Aorta (tissue), 5 donors: ENCODE results near the gene PAPOLB. TPM values are rescaled to one million over a fixed set of nuclear protein-coding genes. Genes with fewer than 3 reads are reported as not detected.

ENCODE experiments used
- ATAC-seq: fragments of 200-7000 bp; cut with Tn5 transposase; one replicate; pipeline ENCODE4 v1.9.1; 2022; ENCODE audit warnings: moderate library complexity; ENCODE audit not compliant: low FRiP score
- DNase-seq, 2 donors: peaks; one replicate each; pipeline ENCODE4 v3.0.0-alpha.2; 2020
- H3K27ac ChIP-seq, 2 donors: one replicate each; pipeline ENCODE4 v1.5.1; 2013; ENCODE audit warnings: low read length in 2 of 2, mild to moderate bottlenecking in 2 of 2, moderate library complexity in 2 of 2, control low read depth in 1 of 2, inconsistent platforms in 1 of 2, low read depth in 1 of 2
- H3K27me3 ChIP-seq, 2 donors: one replicate each; pipeline ENCODE4 v1.6.1; 2013; ENCODE audit warnings: control low read depth in 1 of 2, low read length in 1 of 2, mild to moderate bottlenecking in 1 of 2, moderate library complexity in 1 of 2; ENCODE audit not compliant: insufficient read depth in 2 of 2, control insufficient read depth in 1 of 2
- H3K36me3 ChIP-seq, 2 donors: one replicate each; pipeline ENCODE4 v1.6.1; 2013; ENCODE audit warnings: control low read depth in 1 of 2, low read length in 1 of 2, mild to moderate bottlenecking in 1 of 2; ENCODE audit not compliant: insufficient read depth in 2 of 2, control insufficient read depth in 1 of 2
- H3K4me1 ChIP-seq, 2 donors: one replicate each; pipeline ENCODE4 v1.6.1; 2013; ENCODE audit warnings: low read length in 2 of 2, control low read depth in 1 of 2, mild to moderate bottlenecking in 1 of 2, moderate library complexity in 1 of 2; ENCODE audit not compliant: insufficient read depth in 2 of 2, control insufficient read depth in 1 of 2
- H3K4me3 ChIP-seq, 2 donors: one replicate each; pipeline ENCODE4 v1.5.1; 2013; ENCODE audit warnings: low read length in 2 of 2, control low read depth in 1 of 2, mild to moderate bottlenecking in 1 of 2
- H3K9me3 ChIP-seq: one replicate; pipeline ENCODE4 v1.6.1; 2013; ENCODE audit warnings: mild to moderate bottlenecking, low read length; ENCODE audit not compliant: control insufficient read depth
- WGBS, 2 donors: extraction: QIAGEN DNeasy Blood & Tissue Kit; methylation state at CpG; one replicate each; pipeline ENCODE4 v1.1.7; 2013; 5-methylcytosine and 5-hydroxymethylcytosine counted together
- intact Hi-C, 2 donors: fragments of 100-400 bp; cut with DNase I; formaldehyde crosslinking; loops; one replicate each; pipeline versions ENCODE4 v1.14.2 to v1.15.0; 2022
- polyA plus RNA-seq, 2 donors: library from polyadenylated mRNA; stranded (reverse); fragments of 200-250 nt; gene quantifications; one replicate each; pipeline ENCODE4 v1.2.3, GENCODE V29; 2013
- total RNA-seq, 2 donors: library from RNA; stranded (reverse); fragmentation: NEBNext Ultra II Directional; extraction: Animal tissue kit (Norgen Biotek cat#: 25700); gene quantifications; one replicate each; pipeline ENCODE4 v1.2.1, GENCODE V29; 2021
- donor health status: healthy with polysubstance abuse.
- donor health status: Bipolar disorder and iron deficiency.
- donor health status: DM: no; HTN: no; CAD: no.
- donor health status: DM: no; HTN: no; CAD: no.
- donor health status: DM: yes; HTN: yes; CAD: no.

The PAPOLB gene
- total and polyA plus RNA-seq, 4 donors = 0.25 to 0.54 (median 0.26) TPM; not detected in 1

- Histone ChIP-seq H3K27ac (no peak overlapping the region), H3K4me3 (no peak overlapping the region), H3K36me3 (no peaks in the 10 kb centered on the region), H3K4me1 (no peaks in the 10 kb centered on the region), H3K27me3 (no peaks in the 10 kb centered on the region), H3K9me3 (no peaks in the 10 kb centered on the region)
- intact Hi-C loops = no loop called here
- ATAC-seq (no peak), DNase-seq (peak in 1 of 2 donors; percentile 38)
- WGBS, 2 donors = 85 to 86% methylated on average over 14 of the region's 14 CpGs
Observed at GRCh38 chr7:4823441-4824119, 38.2 kb downstream of the PAPOLB start.

- no peak overlapping the region for H3K27ac ChIP-seq
- H3K27me3 ChIP-seq = no peaks in the 10 kb centered on the region
- ATAC-seq = no peak
Observed at GRCh38 chr7:4822677-4823076, 39.2 kb downstream of the PAPOLB start.

DNA sequence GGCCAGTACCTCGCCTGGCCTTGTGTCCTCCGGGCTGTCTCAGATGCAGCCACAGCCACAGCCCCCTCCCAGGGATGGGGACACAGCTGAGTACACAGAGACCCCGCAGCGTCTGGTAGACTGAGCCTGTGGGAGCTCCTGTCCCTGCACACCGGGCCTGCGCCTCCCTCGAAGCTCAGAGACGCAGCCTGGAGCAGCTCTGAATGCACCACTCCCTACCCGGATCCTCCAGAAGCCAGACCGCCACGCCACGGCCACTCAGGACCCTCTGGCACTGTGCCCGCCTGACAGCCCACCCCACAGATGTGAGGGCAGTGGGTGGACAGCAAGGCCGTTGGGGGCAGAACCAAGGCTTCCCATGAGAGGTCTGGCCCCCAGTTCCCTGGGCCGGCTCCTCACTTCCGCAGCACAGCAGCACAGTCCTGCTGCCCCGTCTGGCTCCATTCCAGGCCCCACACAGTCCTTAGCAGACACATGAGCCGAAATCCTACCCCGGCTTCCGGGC, 40.8 kb downstream of the PAPOLB start:
- Histone ChIP-seq H3K4me1 (no peaks in the 10 kb centered on the region), H3K27ac (no peak overlapping the region), H3K9me3 (no peaks in the 10 kb centered on the region), H3K4me3 (no peak overlapping the region), H3K27me3 (no peaks in the 10 kb centered on the region), H3K36me3 (no peaks in the 10 kb centered on the region)
- no peak for DNase-seq
- ATAC-seq = no peak
- 90 to 92% methylated on average over 20 of the region's 20 CpGs for WGBS, 2 donors
- intact Hi-C loops = no loop called here

More at GRCh38 chr7:4822677-4823076, 39.2 kb downstream of the PAPOLB start:
- no peaks in the 10 kb centered on the region for H3K9me3 ChIP-seq
- H3K4me3 ChIP-seq = no peak overlapping the region
- 94 to 96% methylated on average over 9 of the region's 9 CpGs for WGBS, 2 donors
- no peaks in the 10 kb centered on the region for H3K36me3 ChIP-seq
- DNase-seq = no peak
- no peaks in the 10 kb centered on the region for H3K4me1 ChIP-seq
- intact Hi-C loops = no loop called here

DNA sequence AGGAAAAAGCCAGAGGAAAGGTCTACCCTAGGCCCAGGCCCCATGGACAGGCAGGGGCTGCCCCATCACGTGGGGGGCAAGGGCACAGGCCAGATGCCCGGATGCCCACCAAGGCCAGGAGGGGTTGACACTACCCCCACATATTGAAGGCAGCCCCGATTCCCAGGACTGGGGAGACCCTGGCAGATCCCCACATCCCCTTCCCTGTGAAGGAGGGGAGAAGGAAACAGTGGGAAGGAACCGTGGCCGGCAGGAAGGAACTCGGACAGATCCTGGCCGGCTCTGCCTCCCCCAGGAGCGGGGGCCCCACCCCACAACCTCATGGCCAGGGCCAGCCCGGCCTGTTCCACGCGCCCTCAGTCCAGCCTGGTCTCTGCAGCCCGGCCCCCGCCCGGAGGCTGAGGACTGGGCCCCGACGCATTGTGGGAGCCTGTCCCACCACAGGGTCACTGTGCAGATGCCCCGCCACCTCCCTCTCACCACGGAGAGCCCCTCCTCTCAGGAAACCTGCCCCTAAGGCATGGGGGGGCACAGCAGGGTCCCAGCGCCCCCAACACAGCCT, 41.3 kb downstream of the PAPOLB start:
- 86 to 90% methylated on average over 14 to 19 of the region's 19 CpGs for WGBS, 2 donors
- no peak for ATAC-seq

GRCh38 chr7:4819560-4820404, 42.0 kb downstream of the PAPOLB start:
- no peaks in the 10 kb centered on the region for H3K27me3 ChIP-seq
- ATAC-seq (peak; percentile 51), DNase-seq (peak in 1 of 2 donors; percentile 51)
- intact Hi-C loops = no loop called here
- H3K9me3 ChIP-seq = no peaks in the 10 kb centered on the region
- no peaks in the 10 kb centered on the region for H3K4me1 ChIP-seq
- H3K36me3 ChIP-seq = no peaks in the 10 kb centered on the region
- H3K27ac ChIP-seq = no peak overlapping the region
- H3K4me3 ChIP-seq = no peak overlapping the region
- 6 to 14% methylated on average over 38 to 39 of the region's 39 CpGs for WGBS, 2 donors

More for the DNA sequence above, 41.3 kb downstream of the PAPOLB start:
- intact Hi-C loops = no loop called here
- no peaks in the 10 kb centered on the region for H3K36me3 ChIP-seq
- no peak overlapping the region for H3K4me3 ChIP-seq
- H3K4me1 ChIP-seq = no peaks in the 10 kb centered on the region
- H3K9me3 ChIP-seq = no peaks in the 10 kb centered on the region
- DNase-seq = no peak
- no peak overlapping the region for H3K27ac ChIP-seq
- H3K27me3 ChIP-seq = no peaks in the 10 kb centered on the region

DNA sequence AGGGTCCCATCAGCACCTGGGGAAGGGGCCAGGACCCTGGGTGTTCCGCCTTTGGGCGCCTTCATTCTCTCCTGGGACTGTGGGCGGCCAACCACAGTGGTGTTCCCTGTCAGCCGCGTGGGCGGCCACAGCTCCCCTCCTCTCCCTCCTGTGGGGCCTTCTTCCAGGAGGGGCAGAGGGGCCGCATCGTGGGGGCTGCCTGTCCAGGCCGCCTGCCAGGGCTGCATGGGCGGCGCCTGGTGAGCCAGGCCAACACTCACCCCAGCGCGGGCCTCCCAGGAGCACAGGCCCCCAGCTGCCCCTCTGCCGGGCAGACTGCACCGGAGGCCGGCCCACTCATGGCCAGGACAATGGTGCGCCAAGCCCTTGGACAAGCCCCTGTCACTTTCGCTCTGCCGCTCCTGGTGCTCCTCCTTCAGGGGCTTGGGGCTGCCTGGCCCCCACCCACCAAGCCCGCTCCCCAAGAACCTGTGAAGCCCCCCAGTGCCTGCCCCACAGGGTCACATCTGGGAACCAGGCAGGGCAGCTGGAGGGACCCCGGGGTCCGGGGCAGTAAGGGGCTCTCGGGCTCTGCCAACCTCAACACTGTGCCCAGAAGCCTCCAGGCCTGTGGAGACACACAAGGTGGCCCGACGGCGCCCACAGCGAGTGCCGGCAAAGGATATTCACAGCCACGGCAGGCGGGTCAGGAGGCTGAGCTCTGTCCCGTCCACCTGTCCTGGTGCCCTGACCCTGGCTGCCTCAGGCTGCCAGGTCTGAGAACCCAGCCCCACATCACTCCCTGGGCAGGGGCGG, 43.6 kb downstream of the PAPOLB start:
- H3K9me3 ChIP-seq = peaks cover 1% of the 10 kb centered on the region
- DNase-seq (no peak), ATAC-seq (no peak)
- WGBS, 2 donors = 82 to 89% methylated on average over 31 to 32 of the region's 32 CpGs
- H3K4me1 ChIP-seq = no peaks in the 10 kb centered on the region
- no peak overlapping the region for H3K4me3 ChIP-seq
- no peaks in the 10 kb centered on the region for H3K27me3 ChIP-seq
- H3K36me3 ChIP-seq = no peaks in the 10 kb centered on the region
- H3K27ac ChIP-seq = no peak overlapping the region
- intact Hi-C loops = no loop called here

- H3K36me3 ChIP-seq = no peaks in the 10 kb centered on the region
- H3K27me3 ChIP-seq = no peaks in the 10 kb centered on the region
- DNase-seq = no peak
- peaks cover 1% of the 10 kb centered on the region for H3K9me3 ChIP-seq
- H3K4me1 ChIP-seq = no peaks in the 10 kb centered on the region
- intact Hi-C loops = no loop called here
- no peak overlapping the region for H3K4me3 ChIP-seq
- ATAC-seq = no peak
- H3K27ac ChIP-seq = no peak overlapping the region
- WGBS, 2 donors = 93 to 95% methylated on average over 38 of the region's 38 CpGs
Observed at GRCh38 chr7:4817178-4817901, 44.5 kb downstream of the PAPOLB start.
